Neural cell (in vitro differentiated cells): Measurements from ENCODE around the gene GALNT2. TPM values are rescaled to one million over a fixed set of nuclear protein-coding genes. Genes with fewer than 3 reads are reported as not detected.

Experiments used
- H2AFZ ChIP-seq: fragments of 200-600, 300-800 bp; sonication (generic), shearing (Covaris generic); 2 replicates; pipeline ENCODE4 v1.6.0; 2014; ENCODE audit warnings: low read depth, mild to moderate bottlenecking, antibody characterized with exemption, low read length, moderate library complexity
- H3F3A ChIP-seq: fragments of 200-600 bp; shearing (Covaris generic); 2 replicates; pipeline ENCODE4 v1.6.1; 2016; ENCODE audit warnings: mild to moderate bottlenecking, moderate library complexity, mixed read lengths, antibody characterized with exemption, low read length; ENCODE audit not compliant: insufficient read depth, poor library complexity, severe bottlenecking
- H3K27ac ChIP-seq: fragments of 200-600, 300-800 bp; sonication (generic), shearing (Covaris generic); 2 replicates; pipeline ENCODE4 v1.5.1; 2014; ENCODE audit warnings: mild to moderate bottlenecking, low read length, moderate library complexity
- H3K27me3 ChIP-seq: fragments of 300-800, 200-600 bp; sonication (generic), shearing (Covaris generic); 2 replicates; pipeline ENCODE4 v1.6.0; 2014; ENCODE audit warnings: mild to moderate bottlenecking, low read depth, low read length, moderate library complexity; ENCODE audit not compliant: insufficient read depth
- H3K36me3 ChIP-seq: fragments of 300-800, 200-600 bp; sonication (generic), shearing (Covaris generic); 2 replicates; pipeline ENCODE4 v1.5.1; 2014; ENCODE audit warnings: mild to moderate bottlenecking, antibody characterized with exemption, low read length, moderate library complexity; ENCODE audit not compliant: insufficient read depth
- H3K4me2 ChIP-seq: fragments of 300-800, 200-600 bp; sonication (generic), shearing (Covaris generic); 2 replicates; pipeline ENCODE4 v1.6.0; 2014; ENCODE audit warnings: mild to moderate bottlenecking, low read length
- H3K4me3 ChIP-seq: fragments of 300-800, 200-600 bp; sonication (generic), shearing (Covaris generic); 2 replicates; pipeline ENCODE4 v1.5.1; 2014; ENCODE audit warnings: mild to moderate bottlenecking, low read length, moderate library complexity
- H3K79me2 ChIP-seq: fragments of 200-600 bp; shearing (Covaris generic); replicated peaks from 2 replicates; pipeline ENCODE4 v1.6.0; 2014; ENCODE audit warnings: mild to moderate bottlenecking, low read length, moderate library complexity; ENCODE audit not compliant: insufficient read depth
- H3K9ac ChIP-seq: fragments of 300-800, 200-600 bp; sonication (generic), shearing (Covaris generic); 2 replicates; pipeline ENCODE4 v1.6.1; 2016; ENCODE audit warnings: mild to moderate bottlenecking, low read length, mixed read lengths
- H3K9me2 ChIP-seq: fragments of 200-600 bp; shearing (Covaris generic); 2 replicates; pipeline ENCODE4 v1.6.1; 2016; ENCODE audit warnings: mild to moderate bottlenecking, low read length, mixed read lengths; ENCODE audit not compliant: insufficient read depth
- H3K9me3 ChIP-seq: fragments of 200-600, 300-800 bp; sonication (generic), shearing (Covaris generic); 2 replicates; pipeline ENCODE4 v1.6.1; 2016; ENCODE audit warnings: mild to moderate bottlenecking, mixed run types, low read length, moderate library complexity, mixed read lengths
- H4K20me1 ChIP-seq: fragments of 200-600 bp; shearing (Covaris generic); 2 replicates; pipeline ENCODE4 v1.6.1; 2016; ENCODE audit warnings: mild to moderate bottlenecking, mixed run types; ENCODE audit not compliant: insufficient read depth
- EP300 ChIP-seq: fragments of 450-650 bp; conservative IDR thresholded peaks from 2 replicates; pipeline ENCODE4 v1.6.1; 2014; ENCODE audit warnings: antibody characterized with exemption, mild to moderate bottlenecking, moderate library complexity; ENCODE audit not compliant: poor library complexity, severe bottlenecking
- EZH2 ChIP-seq: fragments of 200-600, 300-800 bp; shearing (Covaris generic), sonication (generic); IDR thresholded peaks from 2 replicates; pipeline ENCODE4 v1.6.1; 2014; ENCODE audit warnings: antibody characterized with exemption, low read length, borderline replicate concordance, mild to moderate bottlenecking; ENCODE audit not compliant: insufficient read depth, poor library complexity, severe bottlenecking
- MXI1 ChIP-seq: fragments of 450-650 bp; conservative IDR thresholded peaks from 2 replicates; pipeline ENCODE4 v1.6.1; 2014; ENCODE audit warnings: antibody characterized with exemption, mild to moderate bottlenecking; ENCODE audit not compliant: poor library complexity, severe bottlenecking
- POLR2AphosphoS5 ChIP-seq: IDR thresholded peaks from 2 replicates; pipeline ENCODE4 v1.6.1; 2012
- RAD21 ChIP-seq: fragments of 450-650 bp; conservative IDR thresholded peaks from 2 replicates; pipeline ENCODE4 v1.6.1; 2014; ENCODE audit warnings: antibody characterized with exemption, mild to moderate bottlenecking, moderate library complexity
- SMC3 ChIP-seq: fragments of 450-650 bp; conservative IDR thresholded peaks from 2 replicates; pipeline ENCODE4 v1.6.1; 2014; ENCODE audit warnings: antibody characterized with exemption, mild to moderate bottlenecking, moderate library complexity; ENCODE audit not compliant: poor library complexity
- TAF1 ChIP-seq: IDR thresholded peaks from 2 replicates; pipeline ENCODE4 v1.6.1; 2012; ENCODE audit warnings: low read depth
- polyA plus RNA-seq: library from polyadenylated mRNA; depleted of rRNA; stranded (reverse); fragments of >200 nt; gene quantifications from 2 replicates; pipeline ENCODE4 v1.2.3, GENCODE V29; 2014
- TF ChIP-seq, protein P1 (sequence below): IDR thresholded peaks from 2 replicates; pipeline ENCODE4 v1.6.1; 2012; ENCODE audit warnings: borderline replicate concordance
- TF ChIP-seq, protein P2 (sequence below): fragments of 450-650 bp; IDR thresholded peaks from 2 replicates; pipeline ENCODE4 v1.5.1; 2014; ENCODE audit warnings: antibody characterized with exemption, mild to moderate bottlenecking, moderate library complexity; ENCODE audit not compliant: poor library complexity, severe bottlenecking

GALNT2 gene
- polyA plus RNA-seq, 1 donor from 2014 or later: 38.8 TPM

DNA sequence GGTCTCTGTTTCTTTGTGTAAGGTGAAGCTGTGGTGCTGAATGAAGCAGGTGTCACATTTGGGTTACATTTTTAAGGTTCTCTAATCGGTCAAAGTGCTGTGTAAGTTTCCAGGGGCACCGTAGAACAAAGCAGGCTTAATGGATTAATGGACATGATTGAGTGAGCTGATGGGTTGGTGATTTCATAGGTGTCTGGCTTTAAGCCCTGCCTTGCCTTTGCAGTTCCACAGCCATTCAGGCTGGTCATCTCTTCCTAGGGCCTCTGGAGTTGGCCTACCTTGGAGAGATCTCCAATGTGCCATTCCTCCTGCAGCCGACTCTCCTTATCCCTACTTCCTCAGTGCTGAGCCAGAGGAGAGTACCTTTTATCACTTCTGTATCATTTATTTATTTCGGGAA is 15.2 kb downstream of the GALNT2 start:
- H4K20me1 ChIP-seq: no peaks in the 10 kb centered on the region
- H3K79me2 ChIP-seq: peaks cover 56% of the 10 kb centered on the region
- H3F3A ChIP-seq: no peaks in the 10 kb centered on the region
- no peak overlapping the region for H3K4me3 ChIP-seq
- no peaks in the 10 kb centered on the region for H3K9me2 ChIP-seq
- H3K27ac ChIP-seq: no peak overlapping the region
- no peaks in the 10 kb centered on the region for H3K27me3 ChIP-seq
- no peaks in the 10 kb centered on the region for H3K9me3 ChIP-seq
- H3K9ac ChIP-seq: no peak overlapping the region
- no peaks in the 10 kb centered on the region for H3K36me3 ChIP-seq
- TF ChIP-seq RAD21: no peak
- TF ChIP-seq SMC3: no peak
- no peak for TF ChIP-seq MXI1
- TF ChIP-seq, protein P1, sequence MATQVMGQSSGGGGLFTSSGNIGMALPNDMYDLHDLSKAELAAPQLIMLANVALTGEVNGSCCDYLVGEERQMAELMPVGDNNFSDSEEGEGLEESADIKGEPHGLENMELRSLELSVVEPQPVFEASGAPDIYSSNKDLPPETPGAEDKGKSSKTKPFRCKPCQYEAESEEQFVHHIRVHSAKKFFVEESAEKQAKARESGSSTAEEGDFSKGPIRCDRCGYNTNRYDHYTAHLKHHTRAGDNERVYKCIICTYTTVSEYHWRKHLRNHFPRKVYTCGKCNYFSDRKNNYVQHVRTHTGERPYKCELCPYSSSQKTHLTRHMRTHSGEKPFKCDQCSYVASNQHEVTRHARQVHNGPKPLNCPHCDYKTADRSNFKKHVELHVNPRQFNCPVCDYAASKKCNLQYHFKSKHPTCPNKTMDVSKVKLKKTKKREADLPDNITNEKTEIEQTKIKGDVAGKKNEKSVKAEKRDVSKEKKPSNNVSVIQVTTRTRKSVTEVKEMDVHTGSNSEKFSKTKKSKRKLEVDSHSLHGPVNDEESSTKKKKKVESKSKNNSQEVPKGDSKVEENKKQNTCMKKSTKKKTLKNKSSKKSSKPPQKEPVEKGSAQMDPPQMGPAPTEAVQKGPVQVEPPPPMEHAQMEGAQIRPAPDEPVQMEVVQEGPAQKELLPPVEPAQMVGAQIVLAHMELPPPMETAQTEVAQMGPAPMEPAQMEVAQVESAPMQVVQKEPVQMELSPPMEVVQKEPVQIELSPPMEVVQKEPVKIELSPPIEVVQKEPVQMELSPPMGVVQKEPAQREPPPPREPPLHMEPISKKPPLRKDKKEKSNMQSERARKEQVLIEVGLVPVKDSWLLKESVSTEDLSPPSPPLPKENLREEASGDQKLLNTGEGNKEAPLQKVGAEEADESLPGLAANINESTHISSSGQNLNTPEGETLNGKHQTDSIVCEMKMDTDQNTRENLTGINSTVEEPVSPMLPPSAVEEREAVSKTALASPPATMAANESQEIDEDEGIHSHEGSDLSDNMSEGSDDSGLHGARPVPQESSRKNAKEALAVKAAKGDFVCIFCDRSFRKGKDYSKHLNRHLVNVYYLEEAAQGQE: no peak
- TF ChIP-seq POLR2AphosphoS5: no peak
- no peak for TF ChIP-seq EP300
- TF ChIP-seq, protein P2, sequence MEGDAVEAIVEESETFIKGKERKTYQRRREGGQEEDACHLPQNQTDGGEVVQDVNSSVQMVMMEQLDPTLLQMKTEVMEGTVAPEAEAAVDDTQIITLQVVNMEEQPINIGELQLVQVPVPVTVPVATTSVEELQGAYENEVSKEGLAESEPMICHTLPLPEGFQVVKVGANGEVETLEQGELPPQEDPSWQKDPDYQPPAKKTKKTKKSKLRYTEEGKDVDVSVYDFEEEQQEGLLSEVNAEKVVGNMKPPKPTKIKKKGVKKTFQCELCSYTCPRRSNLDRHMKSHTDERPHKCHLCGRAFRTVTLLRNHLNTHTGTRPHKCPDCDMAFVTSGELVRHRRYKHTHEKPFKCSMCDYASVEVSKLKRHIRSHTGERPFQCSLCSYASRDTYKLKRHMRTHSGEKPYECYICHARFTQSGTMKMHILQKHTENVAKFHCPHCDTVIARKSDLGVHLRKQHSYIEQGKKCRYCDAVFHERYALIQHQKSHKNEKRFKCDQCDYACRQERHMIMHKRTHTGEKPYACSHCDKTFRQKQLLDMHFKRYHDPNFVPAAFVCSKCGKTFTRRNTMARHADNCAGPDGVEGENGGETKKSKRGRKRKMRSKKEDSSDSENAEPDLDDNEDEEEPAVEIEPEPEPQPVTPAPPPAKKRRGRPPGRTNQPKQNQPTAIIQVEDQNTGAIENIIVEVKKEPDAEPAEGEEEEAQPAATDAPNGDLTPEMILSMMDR: no peak
- TF ChIP-seq EZH2: no peak
- no peak for TF ChIP-seq TAF1
- no peak overlapping the region for H2AFZ ChIP-seq
- H3K4me2 ChIP-seq: no peak overlapping the region

DNA sequence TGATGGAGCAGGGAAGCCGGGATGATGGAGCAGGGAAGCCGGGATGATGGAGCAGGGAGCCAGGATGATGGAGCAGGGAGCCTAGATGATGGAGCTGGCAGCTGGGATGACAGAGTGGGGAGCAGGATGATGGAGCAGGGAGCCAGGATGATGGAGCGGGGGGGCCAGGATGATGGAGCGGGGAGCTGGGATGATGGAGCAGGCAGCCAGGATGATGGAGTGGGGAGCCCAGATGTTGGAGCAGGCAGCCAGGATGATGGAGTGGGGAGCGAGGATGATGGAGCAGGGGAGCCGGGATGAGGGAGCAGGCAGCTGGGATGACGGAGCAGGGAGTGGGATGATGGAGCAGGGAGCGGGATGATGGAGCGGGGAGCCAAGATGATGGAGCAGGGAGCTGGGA is 16.0 kb downstream of the GALNT2 start:
- H3K27me3 ChIP-seq: no peaks in the 10 kb centered on the region
- H3K9ac ChIP-seq: no peak overlapping the region
- no peaks in the 10 kb centered on the region for H3F3A ChIP-seq
- no peaks in the 10 kb centered on the region for H4K20me1 ChIP-seq
- no peaks in the 10 kb centered on the region for H3K36me3 ChIP-seq
- H3K79me2 ChIP-seq: peaks cover 61% of the 10 kb centered on the region
- no peaks in the 10 kb centered on the region for H3K9me2 ChIP-seq
- H3K9me3 ChIP-seq: no peaks in the 10 kb centered on the region
- no peak overlapping the region for H3K27ac ChIP-seq
- H3K4me2 ChIP-seq: no peak overlapping the region
- TF ChIP-seq EP300: no peak
- TF ChIP-seq, protein P2: no peak
- no peak for TF ChIP-seq EZH2
- no peak for TF ChIP-seq POLR2AphosphoS5
- TF ChIP-seq, protein P1: no peak
- TF ChIP-seq TAF1: no peak
- no peak for TF ChIP-seq SMC3
- TF ChIP-seq RAD21: no peak
- no peak for TF ChIP-seq MXI1
- no peak overlapping the region for H2AFZ ChIP-seq
- H3K4me3 ChIP-seq: no peak overlapping the region
